Measurements from ENCODE around the gene MCM9. TPM values are rescaled to one million over a fixed set of nuclear protein-coding genes. Genes with fewer than 3 reads are reported as not detected.

The MCM9 gene
- total RNA-seq, 1 experiment from 2014 or later: 18.6 TPM

- Histone ChIP-seq H3K79me2 (ENCODE audit: insufficient read depth, low read length) (no peaks in the 10 kb centered on the region), H3K4ac (ENCODE audit: low read depth, low read length) (no peak overlapping the region), H3K18ac (ENCODE audit: insufficient read length, low read depth, low read length) (no peak overlapping the region), H3K9me3 (ENCODE audit: control insufficient read depth, low read depth, low read length) (no peaks in the 10 kb centered on the region), H3K56ac (ENCODE audit: insufficient read length, low read depth, low read length) (no peak overlapping the region), H4K91ac (ENCODE audit: insufficient read length, low read depth, low read length) (no peak overlapping the region), H2BK12ac (ENCODE audit: insufficient read length, low read depth, low read length) (no peak overlapping the region), H3K27ac (ENCODE audit: insufficient read length, low read depth, low read length) (no peak overlapping the region), H3K23me2 (ENCODE audit: insufficient read length, low read depth, low read length, poor library complexity, severe bottlenecking) (no peaks in the 10 kb centered on the region), H2BK120ac (ENCODE audit: low read depth, low read length, poor library complexity, severe bottlenecking) (no peak overlapping the region), H2AFZ (ENCODE audit: low read length) (no peak overlapping the region), H3K23ac (ENCODE audit: insufficient read length, low read depth, low read length) (no peak overlapping the region), H4K20me1 (ENCODE audit: control insufficient read depth, insufficient read depth, insufficient read length) (no peaks in the 10 kb centered on the region), H3K4me2 (ENCODE audit: insufficient read depth, insufficient read length, low read length) (no peak overlapping the region), H3K4me1 (ENCODE audit: insufficient read depth, low read length) (no peaks in the 10 kb centered on the region), H2BK5ac (ENCODE audit: insufficient read length, low read length) (no peak overlapping the region), H4K8ac (replicated peaks; ENCODE audit: insufficient read length, low read depth, low read length) (no peak overlapping the region), H3K27me3 (ENCODE audit: insufficient read depth, low read length) (no peaks in the 10 kb centered on the region), H3K14ac (ENCODE audit: insufficient read depth, low read length) (no peak overlapping the region), H2AK5ac (ENCODE audit: insufficient read length, low read length) (no peak overlapping the region), H4K5ac (ENCODE audit: insufficient read length, low read depth, low read length) (no peak overlapping the region), H3K9ac (ENCODE audit: extremely low read depth, insufficient read length, low read length) (no peak overlapping the region), H2BK20ac (ENCODE audit: low read depth, low read length, poor library complexity, severe bottlenecking) (no peak overlapping the region), H3T11ph (ENCODE audit: low read length) (no peak overlapping the region), H3K79me1 (ENCODE audit: insufficient read depth, low read depth, low read length, poor library complexity, severe bottlenecking) (no peaks in the 10 kb centered on the region), H2BK15ac (ENCODE audit: low read depth, low read length) (no peak overlapping the region)
- no peak overlapping the region for H3K27ac Mint-ChIP-seq
- H3K27me3 Mint-ChIP-seq (ENCODE audit: low read depth): no peaks in the 10 kb centered on the region
- WGBS (ENCODE audit: extremely low coverage, insufficient read length, low lambda C conversion rate): no CpG with 5 or more reads among the region's 3 CpGs
- no peaks in the 10 kb centered on the region; a peak in 1 of 7 replicates for H3K36me3 Mint-ChIP-seq (ENCODE audit: insufficient read depth in 1 of 3, low read depth in 3 of 3)
- TF ChIP-seq CTCF (conservative IDR thresholded peaks at IDR 0.05): no peak
- no peak overlapping the region for H3K4me3 Mint-ChIP-seq
- no peak for DNase-seq
- H3K4me1 Mint-ChIP-seq: peaks cover 11 to 12% of the 10 kb centered on the region in 2 experiments
- H3K9me3 Mint-ChIP-seq: no peaks in the 10 kb centered on the region
These were observed 35.9 kb upstream of the MCM9 start for GRCh38 chr6:118970866-118971265.

Data from H9 (cell line).